Measurements from ENCODE around the gene TARBP1.
"Not testable (repeated sequence)": the region's sequence is repeated elsewhere in the genome, so short reads cannot be mapped to it uniquely, and the experiment has no call there.

Gene TARBP1

DNA sequence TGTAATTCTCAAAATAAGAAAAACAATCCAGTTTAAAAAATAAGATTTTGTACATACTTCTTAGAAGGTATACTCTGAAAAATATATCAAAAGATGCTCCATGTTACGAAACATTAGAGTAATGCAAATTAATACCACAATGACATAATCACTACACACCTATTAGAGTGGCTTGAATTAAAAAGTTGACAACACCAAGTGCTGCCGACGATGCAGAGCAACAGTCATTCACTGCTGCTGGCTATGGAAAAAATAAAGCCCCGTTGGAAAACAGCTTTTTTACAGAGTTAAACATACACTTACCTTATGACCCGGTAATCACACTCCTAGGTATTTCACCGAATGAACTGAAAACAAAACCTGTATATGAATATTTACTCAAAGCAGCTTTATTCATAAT, 90.9 kb downstream of the TARBP1 start:
- DNase-seq (ENCODE audit: low read depth), result no peak

DNA sequence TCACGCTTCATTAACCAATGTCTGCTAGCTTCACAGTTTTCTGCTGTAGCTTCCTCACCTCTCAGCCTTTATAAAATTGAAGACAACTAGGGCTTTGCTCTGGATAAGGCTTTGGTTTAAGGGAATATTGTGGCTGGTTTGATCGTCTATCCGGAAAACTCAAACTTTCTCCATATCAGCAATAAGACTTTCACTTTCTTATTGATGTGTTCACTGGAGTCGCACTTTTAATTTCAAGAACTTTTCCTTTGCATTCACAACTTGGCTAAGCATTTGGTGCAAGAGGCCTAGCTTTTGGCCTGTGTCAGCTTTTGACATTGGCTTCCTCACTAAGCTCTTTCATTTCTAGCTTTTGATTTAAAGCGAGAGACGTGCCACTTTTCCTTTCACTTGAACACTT, 92.9 kb downstream of the TARBP1 start:
- no peak for DNase-seq (ENCODE audit: low read depth)

DNA sequence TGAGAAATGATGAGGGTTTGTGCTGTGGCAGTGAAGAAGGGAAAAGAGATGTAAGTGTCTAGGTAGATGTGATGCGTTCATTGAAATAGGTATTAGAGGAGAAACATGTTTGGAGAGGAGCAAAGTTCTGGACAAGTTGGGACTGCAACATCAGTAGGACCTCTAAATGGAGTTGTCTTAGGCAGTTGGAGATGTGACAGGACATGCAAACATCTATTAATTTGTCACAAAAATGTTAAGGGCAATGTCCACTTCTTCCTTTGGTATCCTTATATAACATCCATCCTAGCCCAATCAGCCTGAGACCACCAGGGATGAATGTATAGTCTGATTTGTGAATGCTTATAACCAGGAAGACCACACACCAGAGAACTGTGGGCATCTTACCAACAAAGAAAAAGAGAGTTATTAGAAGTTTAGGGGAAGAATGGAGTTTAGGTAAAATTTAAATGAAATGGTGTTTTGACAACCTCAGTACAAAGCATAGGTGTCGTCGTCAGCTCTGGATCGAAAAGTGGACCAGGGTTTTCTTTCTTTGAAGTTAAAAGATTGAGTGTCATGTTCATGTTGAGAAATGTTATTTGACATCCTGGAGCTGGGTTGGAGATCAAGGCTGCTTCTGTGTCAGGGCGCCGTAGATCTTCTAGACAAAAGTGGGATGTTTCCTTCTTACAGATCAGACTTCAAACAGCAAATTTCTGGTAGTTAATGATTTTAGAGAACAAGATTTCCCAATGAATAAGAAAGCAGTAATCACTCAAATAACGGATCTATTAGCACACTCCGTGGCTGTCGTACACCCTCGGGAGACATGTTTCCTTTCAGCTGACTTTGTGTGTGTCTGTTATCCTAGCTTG, 97.1 kb downstream of the TARBP1 start:
- no peak for DNase-seq (ENCODE audit: low read depth)

DNA sequence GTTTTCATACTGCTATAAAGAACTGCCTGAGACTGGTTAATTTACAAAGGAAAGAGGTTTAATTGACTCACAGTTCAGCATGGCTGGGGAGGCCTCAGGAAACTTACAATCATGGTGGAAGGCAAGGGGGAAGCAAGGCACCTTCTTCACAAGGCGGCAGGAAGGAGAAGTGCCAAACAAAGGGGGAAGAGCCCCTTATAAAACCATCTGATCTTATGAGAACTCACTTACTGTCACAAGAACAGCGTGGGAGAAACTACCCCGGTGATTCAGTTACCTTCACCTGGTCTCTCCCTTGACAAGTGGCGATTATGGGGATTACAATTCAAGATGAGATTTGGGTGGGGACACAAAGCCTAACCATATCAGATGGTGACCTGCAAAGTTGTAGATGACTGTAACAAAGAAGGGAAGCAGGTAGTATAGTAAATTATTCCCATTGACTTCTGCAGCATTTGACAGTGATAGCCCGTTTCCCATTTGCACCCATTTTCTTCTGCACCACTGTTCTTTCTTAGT, 99.3 kb downstream of the TARBP1 start:
- DNase-seq (ENCODE audit: low read depth), result not testable (repeated sequence)

DNA sequence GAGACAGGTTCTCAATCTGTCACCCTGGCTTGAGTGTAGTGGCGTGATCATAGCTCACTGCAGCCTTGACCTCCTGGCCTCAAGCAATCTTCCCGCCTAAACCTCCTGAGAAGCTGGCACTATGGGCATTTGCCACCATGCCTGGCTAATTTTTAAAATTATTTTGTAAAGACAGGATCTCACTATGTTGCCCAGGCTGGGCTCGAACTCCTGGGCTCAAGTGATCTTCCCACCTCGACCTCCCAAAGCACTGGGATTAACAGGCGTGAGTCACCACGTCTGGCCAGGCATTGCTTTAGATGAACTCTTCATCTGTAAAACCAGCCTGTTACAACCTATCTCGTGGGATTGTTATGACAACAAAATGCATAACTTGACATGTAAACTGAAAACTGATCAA, 103.3 kb downstream of the TARBP1 start:
- DNase-seq (ENCODE audit: low read depth), result no peak

DNA sequence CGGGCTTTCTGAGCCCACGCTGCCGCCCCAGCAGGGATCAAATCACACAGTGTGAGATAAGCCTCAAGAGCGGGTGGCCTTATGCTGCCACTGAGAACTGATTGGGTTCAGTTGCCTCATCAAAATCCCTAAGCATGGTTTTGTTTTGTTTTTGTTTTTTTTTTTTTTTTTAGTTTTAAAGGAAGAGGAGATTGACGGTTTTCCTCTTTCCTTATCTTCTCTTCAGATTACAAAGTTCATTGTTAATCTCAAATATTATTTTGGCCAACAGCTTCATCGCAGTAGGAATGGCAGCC, 105.1 kb downstream of the TARBP1 start:
- DNase-seq (ENCODE audit: low read depth), result no peak

DNA sequence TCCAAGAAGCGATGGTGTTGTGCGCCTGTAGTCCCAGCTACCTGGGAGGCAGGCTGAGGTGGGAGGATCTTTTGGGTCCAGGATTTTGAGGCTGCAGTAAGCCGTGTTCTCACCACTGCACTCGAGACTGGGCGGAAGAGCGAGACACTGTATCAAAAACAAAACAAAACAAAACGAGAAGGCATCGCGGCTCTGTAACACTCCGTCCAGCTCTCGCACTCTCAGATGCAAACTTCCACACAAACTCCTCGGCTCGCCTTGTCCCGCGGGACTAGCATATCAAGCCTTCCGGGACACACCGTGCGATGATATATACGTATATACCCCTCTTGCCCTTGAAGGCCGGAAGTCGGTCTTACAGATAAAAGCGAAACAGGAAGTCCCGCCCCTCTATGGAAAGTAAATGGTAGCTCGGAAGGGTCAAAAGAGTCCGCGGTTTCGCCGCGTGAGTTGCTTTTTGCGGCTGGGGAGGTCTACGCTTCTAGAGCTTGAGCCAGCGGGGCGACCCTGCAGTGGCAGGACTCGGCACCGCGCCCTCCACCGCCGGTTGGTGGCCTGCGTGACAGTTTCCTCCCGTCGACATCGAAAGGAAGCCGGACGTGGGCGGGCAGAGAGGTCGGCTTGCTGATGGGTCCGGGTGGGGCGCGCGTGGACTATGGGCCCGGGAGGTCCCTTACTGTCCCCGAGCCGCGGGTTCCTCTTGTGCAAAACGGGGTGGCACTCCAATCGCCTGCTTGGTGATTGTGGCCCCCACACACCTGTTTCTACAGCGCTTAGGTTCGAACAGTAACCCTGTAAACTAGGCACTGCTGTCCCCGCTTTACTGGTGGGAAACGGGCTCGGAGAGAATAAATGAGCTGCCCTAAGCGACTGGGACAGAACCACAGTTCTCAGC, 105.7 kb downstream of the TARBP1 start, which contains the start of gene COA6:
TSS of gene COA6 (plus strand) at position 393 of the 895 bp plus-strand sequence. CDS start at position 404, 11 bp downstream.
- DNase-seq (ENCODE audit: low read depth), result peak; percentile 84

DNA sequence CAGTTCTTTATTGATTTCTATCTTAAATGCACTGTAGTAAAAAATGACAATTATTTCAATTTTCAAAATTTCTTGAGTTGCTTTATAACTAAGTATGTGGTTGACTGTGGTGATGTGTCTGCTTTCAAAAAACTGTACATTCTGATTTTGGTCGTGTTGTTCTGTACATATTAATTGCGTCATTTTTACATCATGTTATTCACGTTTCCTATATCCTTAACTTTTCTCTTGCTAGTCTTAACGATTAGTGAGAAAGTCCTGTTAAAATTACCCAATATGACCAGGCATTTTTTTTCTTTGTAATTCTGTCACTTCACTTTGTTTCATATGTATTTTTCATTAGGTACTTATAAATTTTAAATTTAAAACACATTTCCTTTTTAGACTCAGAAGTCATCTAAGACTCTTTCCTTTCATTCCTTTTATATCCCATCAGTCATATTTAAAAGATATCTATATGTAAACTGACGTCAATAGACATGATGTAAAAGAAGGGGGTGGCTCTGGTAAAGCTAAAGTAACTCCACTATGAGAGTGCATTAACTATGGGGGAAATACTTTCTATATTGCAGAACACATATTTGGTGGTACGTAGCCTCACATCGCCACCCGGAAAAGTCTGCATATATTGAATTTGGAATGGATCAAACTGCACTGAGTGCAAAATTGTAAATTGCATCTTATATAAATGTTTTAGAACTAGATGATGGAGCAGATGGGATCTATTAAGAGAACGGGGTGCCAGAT, 106.8 kb downstream of the TARBP1 start:
- no peak for DNase-seq (ENCODE audit: low read depth)

DNA sequence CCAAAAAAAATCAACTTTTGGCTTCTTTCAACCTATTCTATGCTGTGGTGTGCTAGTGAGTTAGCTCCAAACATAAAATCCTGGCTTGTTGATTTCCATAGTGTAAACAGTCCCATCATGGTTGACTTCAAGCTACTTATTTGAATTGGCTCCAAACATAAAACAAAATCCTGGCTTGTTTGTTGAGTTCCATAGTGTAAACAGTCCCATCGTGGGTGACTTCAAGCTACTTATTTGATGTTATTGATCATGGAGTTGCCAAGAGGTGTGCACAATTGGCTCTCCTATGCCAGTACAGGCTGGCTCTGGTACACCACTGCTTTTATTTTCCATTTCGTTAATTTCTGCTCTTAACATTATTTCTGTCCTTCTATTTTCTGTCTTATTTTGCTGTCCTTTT, 107.6 kb downstream of the TARBP1 start:
- DNase-seq (ENCODE audit: low read depth), result no peak

DNA sequence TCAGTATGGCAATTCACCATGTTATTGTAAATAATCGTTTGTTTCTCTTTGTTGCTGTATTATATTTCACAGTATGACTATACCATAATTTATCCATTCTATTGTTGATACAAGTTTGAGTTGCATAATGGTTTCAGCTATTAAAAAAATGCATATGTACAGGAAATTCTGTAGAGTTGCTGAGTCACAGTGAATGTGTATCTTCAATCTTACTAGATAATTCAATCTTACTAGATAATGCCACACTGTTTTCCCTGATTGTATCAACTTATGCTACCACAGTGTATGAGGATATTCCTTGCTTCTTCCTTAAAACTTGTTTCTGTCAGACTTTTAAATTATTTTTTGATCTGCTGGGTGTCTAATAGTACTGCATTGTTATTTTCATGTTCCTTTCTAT, 109.2 kb downstream of the TARBP1 start:
- no peak for DNase-seq (ENCODE audit: low read depth)

DNA sequence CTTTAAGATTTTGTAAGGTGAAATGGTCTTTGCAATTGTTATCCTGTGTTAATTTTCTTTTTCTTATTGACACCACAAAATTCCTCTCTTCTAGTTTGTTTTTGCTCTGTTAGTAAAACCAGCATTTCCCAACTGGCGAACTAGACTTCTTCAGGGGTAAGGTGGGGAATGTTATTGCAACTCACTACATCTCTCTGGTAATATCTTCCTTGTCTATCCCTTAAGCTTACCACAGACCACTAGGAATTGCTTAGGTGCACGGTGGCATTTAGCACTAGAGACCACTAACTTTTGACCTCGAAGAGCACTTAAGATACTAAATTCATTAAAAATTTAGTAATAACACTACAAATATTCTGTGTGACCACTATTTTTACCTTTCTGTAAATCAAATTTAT, 109.9 kb downstream of the TARBP1 start:
- DNase-seq (ENCODE audit: low read depth), result no peak

DNA sequence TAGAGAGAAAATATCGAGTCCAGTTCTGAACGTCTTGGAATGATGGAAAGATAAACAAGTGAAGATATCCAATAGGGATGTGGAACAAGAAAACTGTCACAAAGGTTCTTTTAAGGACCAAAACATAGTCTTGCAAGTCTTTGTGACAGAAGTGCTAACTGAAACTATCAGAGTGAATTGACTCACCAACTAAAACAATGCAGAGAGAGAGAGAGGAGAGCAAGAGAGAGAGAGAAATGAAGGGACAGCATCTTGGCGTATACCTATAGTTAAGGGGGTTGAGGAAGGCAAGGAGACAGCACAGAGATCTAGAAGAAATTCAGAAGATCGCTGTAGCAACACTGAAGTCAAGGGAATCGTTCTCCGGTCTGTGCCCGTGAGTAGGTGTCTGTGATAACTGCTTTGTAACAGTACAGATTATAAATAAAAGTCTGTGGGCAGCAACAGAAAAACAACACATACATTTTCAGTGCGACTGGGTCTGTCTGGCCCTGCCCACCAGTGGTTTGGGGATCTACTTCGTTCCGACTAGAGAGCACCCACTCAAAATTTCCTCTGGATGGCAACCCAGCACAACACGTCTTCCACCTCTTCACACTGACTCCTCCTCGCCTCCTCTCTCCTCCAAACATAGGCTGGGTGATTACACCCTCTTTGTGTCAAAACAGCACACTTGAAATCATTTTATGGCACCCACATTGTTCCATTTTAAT, 110.5 kb downstream of the TARBP1 start:
- no peak for DNase-seq (ENCODE audit: low read depth)

DNA sequence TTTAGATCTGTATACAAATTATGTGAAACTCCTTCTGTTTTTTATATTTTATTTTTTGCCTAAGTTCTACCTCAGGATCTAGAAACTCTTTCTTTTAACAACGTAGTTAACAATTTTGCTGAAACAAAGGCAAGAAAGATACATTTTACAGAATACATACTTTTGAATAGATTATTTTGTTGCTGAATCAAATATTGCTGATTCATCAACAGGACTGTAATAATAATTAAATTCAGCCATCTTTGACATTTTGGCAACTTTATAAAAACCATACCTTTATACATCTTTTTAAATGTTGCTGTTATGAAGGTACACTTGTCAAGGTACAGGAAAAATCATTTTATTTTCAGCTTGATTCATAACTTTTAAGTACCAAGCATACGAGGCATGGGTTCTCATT, 116.4 kb downstream of the TARBP1 start:
- DNase-seq (ENCODE audit: low read depth), result no peak

DNA sequence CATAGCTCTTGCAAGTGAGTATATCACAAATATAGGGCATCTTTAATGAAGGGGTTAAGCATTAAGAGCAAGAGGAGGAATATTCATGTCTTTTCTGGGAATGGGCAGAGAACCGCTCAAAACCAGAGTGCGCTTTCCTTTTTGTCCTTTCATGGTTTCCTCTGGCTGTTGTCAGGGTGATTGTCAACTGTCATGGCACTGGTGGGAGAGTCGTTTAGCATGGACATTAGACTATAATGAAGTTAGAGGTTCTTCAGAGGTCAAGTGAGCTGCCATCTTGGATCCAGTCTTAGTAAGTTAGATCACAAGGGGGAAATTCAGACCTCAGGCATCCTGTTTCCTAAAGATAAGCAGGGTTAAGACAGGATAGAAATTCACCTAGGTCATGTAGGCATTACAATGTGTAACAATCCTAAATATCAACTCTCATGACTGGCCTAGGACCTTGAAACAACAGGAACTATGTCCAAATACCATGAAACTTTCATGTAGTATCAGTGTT, 117.8 kb downstream of the TARBP1 start:
- DNase-seq (ENCODE audit: low read depth), result no peak

DNA sequence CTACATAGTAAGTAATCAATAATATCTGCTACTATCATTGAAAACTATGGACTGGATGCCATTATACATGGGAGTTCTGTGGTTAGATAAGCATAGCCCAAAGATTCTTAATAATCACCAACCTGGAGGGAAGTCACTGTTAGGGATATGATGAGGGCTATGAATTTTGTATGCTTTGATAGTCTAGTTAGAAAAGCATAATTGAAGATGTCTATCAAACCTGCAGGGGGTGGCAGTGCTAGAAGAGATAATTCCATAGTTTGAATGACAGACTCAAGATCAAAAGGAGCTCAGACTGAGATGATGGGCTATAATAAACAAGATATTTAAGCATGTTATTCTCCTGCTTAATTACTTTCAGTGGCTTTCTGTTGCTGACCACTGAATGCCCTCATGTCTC, 121.1 kb downstream of the TARBP1 start:
- DNase-seq (ENCODE audit: low read depth), result no peak

DNA sequence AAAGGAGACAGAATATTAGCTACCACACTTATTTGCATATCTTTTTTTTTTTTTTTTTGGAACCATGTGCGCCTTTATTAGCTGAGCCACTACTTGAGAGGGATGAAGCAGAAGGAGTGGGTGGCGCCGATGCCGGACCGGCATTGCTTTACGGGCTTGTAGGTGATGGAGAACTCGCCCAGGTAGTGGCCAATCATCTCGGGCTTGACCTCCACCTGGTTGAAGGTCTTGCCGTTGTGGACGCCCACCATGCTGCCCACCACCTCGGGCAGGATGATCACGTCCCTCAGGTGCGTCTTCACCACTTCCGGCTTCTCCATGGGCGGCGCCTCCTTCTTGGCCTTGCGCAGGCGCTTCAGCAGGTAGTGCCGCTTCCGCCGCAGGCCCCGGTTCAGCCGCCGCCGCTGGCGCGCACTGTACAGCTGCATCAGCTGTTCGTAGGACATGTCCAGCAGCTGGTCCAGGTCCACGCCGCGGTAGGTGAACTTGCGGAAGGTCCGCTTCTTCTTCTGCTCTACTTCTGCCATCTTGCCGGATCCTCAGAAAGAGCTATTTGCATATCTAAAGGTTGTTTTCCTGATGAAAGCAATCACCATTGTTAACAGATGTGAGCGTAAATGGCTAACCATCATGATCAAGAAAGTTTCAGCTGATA, 122.2 kb downstream of the TARBP1 start:
- not testable (repeated sequence) for DNase-seq (ENCODE audit: low read depth)

DNA sequence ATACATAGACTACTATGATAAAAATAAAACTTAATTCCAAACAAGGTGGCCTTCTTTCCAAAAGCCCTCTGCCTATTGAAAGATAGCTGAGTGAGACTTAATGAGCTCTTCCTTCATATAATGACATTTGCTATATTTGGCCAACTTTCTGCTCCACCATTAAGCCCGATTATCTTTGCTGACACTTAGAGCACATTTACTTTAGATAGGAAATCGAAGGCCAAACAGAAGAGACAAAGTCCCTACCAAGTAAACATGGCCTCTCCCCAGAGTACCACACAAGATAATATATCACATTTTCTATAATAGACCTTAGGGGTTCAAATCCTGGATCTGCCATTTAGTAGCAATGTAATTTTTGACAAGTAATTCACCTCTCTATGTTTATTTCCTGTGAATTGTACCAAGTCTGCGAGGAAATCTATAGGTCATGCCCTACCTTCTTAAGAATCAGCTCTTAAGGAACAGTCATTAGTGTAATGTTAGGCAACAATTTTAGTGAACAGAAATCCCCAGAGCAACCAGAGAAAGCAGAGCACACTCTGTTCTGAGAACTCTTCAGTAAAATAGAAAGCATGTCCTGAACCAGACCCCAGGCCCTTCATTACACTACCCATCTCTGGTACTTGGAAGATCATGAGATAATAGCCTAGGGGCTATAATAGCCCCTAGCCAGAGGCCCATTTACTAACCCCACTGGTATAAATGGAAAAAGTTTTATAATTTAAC, 123.0 kb downstream of the TARBP1 start:
- no peak for DNase-seq (ENCODE audit: low read depth)

DNA sequence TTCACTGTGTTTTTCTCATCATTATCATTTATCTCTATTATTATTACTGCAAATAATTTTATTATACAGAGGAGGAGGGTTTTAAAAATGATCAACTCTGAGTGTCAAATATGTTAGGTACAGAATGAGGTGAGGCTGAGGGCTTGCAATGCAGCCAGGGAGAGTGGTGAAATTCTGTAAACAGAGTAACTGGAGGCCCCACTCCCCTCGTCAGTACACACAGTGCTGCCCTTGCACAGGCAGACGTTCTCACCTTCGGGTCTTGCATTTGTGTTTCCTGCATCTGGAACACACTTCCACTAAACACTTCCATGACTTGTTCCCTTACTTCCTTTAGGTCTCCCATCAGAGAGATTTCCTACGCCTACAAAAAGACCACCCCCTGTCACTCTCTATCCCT, 130.0 kb downstream of the TARBP1 start:
- DNase-seq (ENCODE audit: low read depth), result no peak

DNA sequence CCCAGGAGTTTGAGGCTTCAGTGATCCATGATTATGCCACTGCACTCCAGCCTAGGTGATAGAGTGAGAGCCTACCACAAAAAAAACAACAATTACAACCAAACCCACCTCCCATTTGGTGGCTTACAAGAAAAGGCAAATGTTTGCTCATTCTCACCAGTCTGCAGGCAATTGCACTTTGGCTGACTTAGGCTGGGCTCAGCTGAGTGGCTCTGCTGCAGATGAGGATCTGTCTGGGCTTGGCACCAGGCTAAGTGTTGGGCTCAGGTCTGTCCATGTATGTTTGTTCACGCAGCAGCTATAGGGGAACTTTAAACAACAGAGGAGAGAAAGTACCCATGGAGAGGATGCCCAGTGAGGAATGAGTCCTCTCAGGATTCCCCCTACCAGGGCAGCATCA, 133.7 kb downstream of the TARBP1 start:
- DNase-seq (ENCODE audit: low read depth), result no peak

DNA sequence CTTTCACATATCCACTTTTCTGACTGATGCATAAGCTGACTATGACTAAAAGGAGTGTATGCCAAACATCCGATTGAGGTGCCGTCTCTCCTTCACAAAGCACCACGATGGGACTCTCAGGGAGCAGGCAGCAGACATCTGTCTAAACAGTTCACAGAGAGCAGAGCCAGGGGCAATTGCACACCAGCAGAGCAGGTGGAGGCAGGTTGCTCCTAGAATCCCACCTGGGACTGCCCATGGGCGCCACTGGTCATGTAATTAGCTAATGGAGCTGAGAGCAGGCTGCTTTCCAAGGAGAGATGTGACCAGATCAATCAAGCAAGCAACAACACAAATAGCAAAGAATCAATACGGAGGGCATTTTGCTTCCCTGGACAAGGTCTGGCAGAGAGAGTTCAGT, 136.2 kb downstream of the TARBP1 start:
- DNase-seq (ENCODE audit: low read depth), result no peak
